GM12801 (cell line): ENCODE measurements around the gene TWNK.

Source experiments
- CTCF ChIP-seq: IDR thresholded peaks from one replicate; pipeline ENCODE4 v1.5.1; 2011; ENCODE audit warnings: control low read depth; ENCODE audit not compliant: insufficient read length; ENCODE audit errors: extremely low read depth

Gene TWNK

DNA sequence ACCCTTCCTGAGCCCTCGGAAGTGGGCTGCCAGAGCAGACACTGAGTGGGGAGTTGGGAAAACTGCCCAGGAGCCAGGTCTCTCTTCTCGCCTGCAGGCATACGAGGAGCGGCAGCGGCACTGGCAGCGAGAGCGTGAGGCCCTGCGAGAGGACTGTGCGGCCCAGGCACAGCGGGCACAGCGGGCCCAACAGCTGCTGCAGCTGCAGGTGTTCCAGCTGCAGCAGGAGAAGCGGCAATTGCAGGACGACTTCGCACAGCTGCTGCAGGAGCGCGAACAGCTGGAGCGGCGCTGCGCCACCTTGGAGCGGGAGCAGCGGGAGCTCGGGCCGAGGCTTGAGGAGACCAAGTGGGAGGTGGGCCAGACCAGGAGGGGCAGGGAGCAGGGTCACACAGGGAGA lies 18.0 kb downstream of the TWNK start:
- TF ChIP-seq CTCF, result no peak

DNA sequence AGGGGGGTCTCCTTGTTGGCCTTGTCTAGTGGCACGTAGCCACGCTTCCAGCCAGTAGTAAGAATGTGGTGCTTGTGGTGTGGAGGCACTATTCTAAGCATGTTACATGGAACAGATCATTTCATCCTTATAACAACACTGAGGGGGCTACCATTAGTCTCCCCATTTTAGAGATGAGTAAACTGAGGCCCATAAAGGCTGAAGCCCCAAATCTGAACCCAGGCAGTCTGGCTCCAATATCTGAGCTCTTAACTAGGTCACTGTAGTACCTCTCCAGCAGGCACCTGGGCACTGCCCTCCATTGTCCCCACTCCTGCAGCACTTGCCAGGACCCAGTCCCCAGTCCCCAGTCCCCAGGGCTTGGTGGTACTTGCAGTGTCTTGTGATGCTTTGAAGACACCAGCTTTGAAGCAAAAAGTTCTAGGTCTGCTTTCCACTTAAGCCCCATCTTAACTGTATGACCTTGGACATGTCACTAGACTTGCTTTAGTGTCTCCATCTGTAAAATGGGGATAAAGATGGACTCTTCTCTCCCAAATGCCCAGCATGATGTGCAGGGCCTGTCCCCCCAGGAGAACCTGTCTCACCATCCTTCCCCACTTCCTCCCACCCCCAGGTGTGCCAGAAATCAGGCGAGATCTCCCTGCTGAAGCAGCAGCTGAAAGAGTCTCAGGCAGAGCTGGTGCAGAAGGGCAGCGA lies 18.7 kb downstream of the TWNK start:
- TF ChIP-seq CTCF, result no peak

DNA sequence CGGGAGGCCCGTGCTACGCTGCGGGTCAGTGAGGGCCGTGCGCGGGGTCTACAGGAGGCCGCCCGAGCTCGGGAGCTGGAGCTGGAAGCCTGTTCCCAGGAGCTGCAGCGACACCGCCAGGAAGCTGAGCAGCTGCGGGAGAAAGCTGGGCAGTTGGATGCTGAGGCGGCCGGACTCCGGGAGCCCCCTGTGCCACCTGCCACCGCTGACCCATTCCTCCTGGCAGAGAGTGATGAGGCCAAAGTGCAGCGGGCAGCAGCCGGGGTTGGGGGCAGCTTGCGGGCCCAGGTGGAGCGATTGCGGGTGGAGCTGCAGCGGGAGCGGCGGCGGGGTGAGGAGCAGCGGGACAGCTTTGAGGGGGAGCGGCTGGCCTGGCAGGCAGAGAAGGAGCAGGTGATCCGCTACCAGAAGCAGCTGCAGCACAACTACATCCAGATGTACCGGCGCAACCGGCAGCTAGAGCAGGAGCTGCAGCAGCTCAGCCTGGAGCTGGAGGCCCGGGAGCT lies 19.3 kb downstream of the TWNK start:
- no peak for TF ChIP-seq CTCF

DNA sequence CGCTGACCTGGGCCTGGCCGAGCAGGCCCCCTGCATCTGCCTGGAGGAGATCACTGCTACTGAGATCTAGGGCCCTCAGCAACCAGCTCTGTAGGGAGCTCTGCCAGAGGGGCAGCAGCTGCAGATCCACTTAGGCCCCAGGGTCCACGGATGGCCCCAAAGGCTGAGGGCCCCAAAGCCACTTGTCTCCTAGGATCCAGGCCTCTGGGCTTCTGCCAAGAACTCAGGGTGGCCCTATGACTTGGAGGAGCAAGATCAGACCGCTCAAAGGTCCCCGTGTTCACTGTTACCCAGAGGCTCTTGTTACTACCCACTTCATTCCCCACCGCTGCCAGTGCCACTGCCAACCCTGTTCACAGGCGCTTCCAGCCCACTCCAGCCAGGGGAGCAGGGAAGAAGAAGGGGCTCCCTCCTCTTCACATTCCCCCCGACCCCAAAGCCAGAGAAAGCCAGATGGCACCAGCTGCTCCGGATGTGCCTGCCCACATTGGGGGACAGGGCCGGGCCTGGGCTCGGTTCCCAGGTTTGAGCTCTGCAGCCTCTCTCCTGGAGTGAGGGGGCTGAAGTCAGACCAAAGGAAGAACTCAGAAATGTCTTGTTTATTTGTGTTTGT lies 19.9 kb downstream of the TWNK start:
- TF ChIP-seq CTCF, result no peak

- no peak for TF ChIP-seq CTCF
These were observed 20.8 kb downstream of the TWNK start for GRCh38 chr10:101007915-101008822.

DNA sequence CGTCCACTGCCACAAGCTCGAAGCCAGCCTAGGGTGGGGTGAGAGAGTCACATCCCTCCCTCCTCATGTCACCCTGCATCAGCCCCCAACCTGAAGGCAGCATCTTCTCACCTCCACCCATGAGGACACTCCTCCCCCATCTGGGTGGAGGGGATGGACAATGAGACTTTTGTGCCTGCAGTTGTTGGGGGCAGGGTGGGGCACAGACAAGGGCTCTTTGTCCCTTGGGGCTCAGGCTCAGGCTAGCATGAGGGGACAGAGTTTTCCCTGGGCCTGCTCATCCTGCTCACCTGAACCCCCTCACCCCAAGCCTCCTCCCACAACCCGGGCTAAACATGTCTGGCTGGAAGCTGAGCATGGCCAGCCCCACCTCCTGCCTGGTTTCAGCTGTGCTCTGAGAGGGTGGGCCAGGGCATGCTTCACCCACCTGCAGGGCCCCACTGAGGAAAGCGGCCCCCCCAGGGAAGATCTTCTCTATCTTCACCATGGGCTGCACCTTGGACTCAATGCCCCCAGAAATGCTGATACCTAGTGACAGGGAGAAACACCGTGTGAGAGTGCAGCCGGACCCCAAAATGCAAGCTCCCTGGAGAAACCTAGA lies 21.6 kb downstream of the TWNK start:
- no peak for TF ChIP-seq CTCF

GRCh38 chr10:101010329-101010728 lies 23.0 kb downstream of the TWNK start:
- no peak for TF ChIP-seq CTCF
